SK-N-SH (cell line): ENCODE data around the gene RIPPLY3.

Experiments used
- CHD2 ChIP-seq: fragments of 150-350 bp; IDR thresholded peaks from 2 replicates; pipeline ENCODE4 v1.6.1; 2018; ENCODE audit warnings: low read length; ENCODE audit not compliant: partially characterized antibody
- CTCF ChIP-seq: fragments of 200-600 bp; sonication (generic); IDR thresholded peaks from 2 replicates; pipeline ENCODE4 v1.6.1; 2017; ENCODE audit warnings: antibody characterized with exemption, mild to moderate bottlenecking, moderate library complexity
- GABPA ChIP-seq: IDR thresholded peaks from 2 replicates; pipeline ENCODE4 v1.4.0; 2012; ENCODE audit warnings: low read depth, mild to moderate bottlenecking
- POLR2AphosphoS5 ChIP-seq: IDR thresholded peaks from 2 replicates; pipeline ENCODE4 v1.6.1; 2012; ENCODE audit warnings: low read depth, low read length
- SIN3A ChIP-seq: IDR thresholded peaks from 2 replicates; pipeline ENCODE4 v1.6.1; 2012; ENCODE audit warnings: low read depth, mild to moderate bottlenecking, low read length, moderate library complexity, borderline replicate concordance

- no peak for TF ChIP-seq SIN3A
- TF ChIP-seq POLR2AphosphoS5, result no peak
- TF ChIP-seq GABPA, result no peak
- TF ChIP-seq CTCF, result peak; percentile 22; the same call in 1 of the 2 replicates
- no peak for TF ChIP-seq CHD2
Observed at GRCh38 chr21:37028570-37028969, 22.1 kb downstream of the RIPPLY3 start.
